GM12801 (cell line): ENCODE results near the gene APOC3.

Source experiments
- TF ChIP-seq, protein P1 (sequence below): IDR thresholded peaks from one replicate; pipeline ENCODE4 v1.5.1; 2011; ENCODE audit warnings: control low read depth; ENCODE audit not compliant: insufficient read length; ENCODE audit errors: extremely low read depth

APOC3 gene

DNA sequence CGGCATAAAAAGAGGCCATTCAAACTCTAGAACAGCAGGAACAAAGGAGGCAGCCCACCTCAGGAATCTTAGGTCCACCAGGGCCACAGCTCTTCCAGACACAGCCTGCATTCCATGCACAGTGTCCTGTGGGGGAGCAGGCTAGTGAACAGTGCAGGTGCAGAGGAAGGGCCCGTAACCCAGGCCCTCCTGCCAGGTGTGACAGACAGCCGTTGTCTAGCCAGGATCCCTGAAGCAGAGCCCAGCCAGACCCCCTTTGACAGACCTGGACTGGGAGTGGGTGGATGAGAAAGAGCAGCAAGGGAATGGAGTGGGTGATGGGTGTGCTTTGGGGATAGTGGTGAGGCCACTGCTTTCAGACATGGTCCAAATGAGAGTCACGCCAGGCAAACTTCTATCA lies 40.7 kb upstream of the APOC3 start:
- TF ChIP-seq, protein P1, sequence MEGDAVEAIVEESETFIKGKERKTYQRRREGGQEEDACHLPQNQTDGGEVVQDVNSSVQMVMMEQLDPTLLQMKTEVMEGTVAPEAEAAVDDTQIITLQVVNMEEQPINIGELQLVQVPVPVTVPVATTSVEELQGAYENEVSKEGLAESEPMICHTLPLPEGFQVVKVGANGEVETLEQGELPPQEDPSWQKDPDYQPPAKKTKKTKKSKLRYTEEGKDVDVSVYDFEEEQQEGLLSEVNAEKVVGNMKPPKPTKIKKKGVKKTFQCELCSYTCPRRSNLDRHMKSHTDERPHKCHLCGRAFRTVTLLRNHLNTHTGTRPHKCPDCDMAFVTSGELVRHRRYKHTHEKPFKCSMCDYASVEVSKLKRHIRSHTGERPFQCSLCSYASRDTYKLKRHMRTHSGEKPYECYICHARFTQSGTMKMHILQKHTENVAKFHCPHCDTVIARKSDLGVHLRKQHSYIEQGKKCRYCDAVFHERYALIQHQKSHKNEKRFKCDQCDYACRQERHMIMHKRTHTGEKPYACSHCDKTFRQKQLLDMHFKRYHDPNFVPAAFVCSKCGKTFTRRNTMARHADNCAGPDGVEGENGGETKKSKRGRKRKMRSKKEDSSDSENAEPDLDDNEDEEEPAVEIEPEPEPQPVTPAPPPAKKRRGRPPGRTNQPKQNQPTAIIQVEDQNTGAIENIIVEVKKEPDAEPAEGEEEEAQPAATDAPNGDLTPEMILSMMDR, result no peak

DNA sequence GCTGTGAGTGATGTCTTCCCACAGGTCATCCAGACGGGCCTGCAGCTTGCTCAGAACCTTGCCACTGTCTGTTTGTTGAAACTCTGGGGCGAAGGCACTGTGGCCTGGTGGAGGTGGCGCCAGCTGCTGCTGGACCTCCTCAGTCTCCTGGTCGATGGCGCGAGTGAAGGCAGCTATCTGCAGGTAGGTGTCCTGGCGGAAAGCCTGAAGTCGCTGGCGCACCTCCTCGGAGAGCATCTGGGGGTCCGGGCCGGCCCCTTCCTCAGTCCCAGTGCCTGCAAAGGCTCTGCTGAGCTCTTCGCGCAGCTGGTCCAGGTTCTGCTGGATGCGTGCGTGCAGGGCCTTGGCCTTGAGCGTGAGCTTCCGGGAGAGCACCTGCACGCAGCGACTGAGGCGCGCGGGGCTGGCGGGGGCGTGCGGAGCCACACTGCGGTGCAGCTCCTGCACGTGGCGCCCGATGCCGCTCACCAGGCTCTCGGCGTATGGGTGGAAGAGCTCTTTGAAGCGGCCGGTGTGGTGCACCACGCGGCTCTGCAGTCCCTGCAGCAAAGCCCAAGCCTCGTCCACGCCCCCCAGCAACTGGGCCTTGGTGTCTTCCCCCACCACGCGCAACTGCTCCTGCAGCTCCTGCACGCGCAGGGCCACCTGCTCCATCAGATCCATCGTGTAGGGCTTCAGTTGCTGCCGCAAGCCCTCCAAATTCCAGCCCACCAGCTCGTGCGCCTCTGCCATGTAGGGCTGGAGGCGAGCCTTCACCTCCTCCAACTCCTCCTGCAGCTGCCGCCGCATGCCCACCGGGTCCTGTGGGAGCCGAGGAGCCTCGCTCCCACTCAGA lies 39.3 kb upstream of the APOC3 start:
- TF ChIP-seq, protein P1, result no peak

DNA sequence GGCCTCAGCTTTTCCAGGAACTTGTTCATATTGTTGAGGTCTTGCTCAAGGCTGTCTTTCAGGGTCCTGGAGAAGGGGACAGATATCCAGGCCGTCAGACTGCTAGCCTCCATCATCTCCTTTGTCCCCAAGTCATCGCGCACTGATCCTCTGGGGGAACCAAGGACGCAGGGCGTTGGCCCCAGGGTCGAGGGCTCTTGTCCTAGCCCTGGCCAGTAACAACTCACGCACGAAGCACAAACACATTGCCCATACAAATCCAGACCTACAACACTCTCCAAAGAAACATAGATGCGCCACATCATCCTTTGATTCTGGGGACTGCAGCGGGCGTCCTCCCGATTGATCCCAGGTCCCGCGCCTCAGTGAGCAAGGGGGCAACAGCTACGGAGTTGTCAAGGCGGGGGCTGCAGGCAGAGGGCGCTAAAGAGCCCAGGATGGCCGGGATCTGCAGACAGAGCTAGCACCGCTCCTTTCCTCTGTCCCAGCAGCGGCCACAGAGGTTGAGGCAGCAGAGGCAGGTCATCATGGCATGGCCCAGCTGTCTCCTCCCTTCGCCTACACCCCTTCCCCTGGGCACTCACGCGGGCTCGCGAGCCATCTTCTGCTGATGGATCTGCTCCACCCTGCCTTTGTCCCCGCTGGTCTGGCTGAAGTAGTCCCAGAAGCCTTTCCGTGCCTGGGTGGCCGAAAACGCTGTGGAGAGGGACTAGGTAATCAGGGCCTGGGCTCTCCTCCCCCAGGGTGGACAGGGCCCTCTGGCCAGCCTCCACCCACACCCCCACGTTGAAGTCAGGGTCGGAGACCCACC lies 38.5 kb upstream of the APOC3 start:
- TF ChIP-seq, protein P1, result no peak

DNA sequence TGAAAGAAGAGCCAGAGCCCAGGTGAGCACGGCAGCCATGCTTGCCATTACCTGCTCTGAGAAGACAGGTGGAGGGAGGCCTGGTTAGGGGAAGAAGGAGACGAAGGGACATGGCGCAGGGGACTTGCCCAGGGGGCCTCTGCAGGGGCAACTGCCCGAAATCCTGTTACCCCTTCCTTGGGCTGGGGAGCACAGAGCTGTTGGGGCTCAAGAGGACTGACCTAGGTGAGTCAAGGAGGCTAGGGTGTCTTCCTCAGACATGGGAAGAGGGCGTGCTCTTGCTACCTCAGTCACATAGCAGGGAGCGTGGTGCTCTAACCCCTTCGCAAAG lies 37.9 kb upstream of the APOC3 start, which contains the start of gene APOA5:
Gene APOA5, minus strand, starts transcription at position 67 of the 331 bp plus-strand sequence. Its CDS starts 19 bp downstream, at position 48.
- TF ChIP-seq, protein P1, result no peak

DNA sequence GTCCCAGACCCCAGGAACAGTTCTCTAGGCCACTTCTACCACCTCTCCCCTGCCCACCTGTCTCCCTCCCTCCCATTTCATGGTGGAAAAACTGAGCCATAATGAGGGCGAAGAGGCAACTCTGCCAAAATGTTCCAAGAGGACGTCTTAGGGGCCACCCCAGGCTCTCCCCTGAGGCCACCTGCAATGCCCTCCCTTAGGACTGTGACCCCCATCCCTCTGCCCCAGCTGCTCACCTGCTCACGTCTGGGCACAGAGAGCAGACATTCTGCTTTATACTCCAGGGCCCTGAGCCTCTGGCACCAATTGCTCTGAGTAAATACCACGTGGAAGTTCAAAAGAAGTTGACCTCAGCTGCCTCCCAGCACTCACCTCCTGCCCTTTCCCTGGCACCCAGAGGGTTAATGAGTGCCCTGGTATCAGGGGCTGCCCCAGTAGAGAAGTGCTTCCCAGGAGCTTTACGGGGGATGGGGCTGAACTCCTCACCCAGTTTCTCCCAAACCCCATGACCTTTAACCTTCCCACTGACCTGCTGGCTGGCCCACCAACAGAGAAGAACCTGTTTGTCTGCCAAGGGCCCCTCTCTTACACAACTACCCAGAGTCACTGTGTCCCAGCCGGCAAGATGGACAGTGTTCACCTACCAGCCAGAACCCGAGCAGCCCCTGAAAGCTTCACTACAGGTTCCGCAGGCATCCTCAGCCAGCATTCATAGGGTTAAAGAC lies 37.4 kb upstream of the APOC3 start:
- TF ChIP-seq, protein P1, result no peak

DNA sequence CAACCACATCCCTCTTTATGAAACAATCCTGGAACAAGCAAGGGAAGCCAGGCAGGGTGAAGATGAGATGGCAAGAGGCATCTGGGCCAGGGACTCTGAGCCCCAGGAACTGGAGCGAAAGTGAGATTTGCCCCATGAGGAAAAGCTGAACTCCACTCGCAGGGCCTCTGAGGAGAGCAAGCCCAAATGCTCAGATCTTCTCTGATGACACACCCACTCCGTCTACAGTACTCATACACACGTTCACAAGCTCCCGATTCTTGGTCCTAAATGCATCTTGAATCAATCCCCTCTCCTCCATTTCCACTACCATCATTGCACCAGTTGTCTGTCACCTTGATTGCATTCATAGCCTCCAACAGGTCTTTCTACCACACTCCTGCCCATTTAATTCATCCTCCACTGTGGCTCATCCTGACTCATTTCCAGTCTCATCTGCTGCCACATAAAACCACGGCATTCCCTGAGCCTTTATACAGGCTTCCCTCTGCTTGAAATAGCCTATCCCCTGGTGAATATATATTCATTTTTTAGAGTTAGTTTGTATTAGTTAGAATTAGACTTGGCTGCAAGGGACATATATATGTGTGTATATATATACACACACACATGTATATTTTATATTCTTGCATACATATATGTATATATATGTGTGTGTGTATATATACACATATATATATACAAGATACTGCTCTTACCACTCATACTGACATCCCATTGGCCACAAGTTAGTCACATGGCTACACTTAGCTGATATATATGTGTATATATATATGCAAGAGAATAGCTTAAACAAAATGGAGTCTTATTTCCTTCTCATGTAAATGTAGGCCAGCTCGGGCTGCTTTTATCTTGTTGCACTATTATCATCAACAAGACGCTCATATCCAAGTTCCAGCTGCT lies 36.6 kb upstream of the APOC3 start:
- TF ChIP-seq, protein P1, result no peak
